HEK293T (cell line): Measurements from ENCODE around the gene ABHD11.
"Not testable (repeated sequence)": the region's sequence is repeated elsewhere in the genome, so short reads cannot be mapped to it uniquely, and the experiment has no call there.

Source experiments
- CTCF ChIA-PET: fragments of 350-600 bp; formaldehyde crosslinking; extraction: SDS; loops from one replicate; lab custom pipeline; 2021; ENCODE audit warnings: antibody characterized with exemption, inconsistent platforms; lab: Yijun Ruan, JAX
- POLR2A ChIA-PET: fragments of 350-600 bp; formaldehyde crosslinking; extraction: SDS; loops from one replicate; lab custom pipeline; 2020; ENCODE audit warnings: antibody characterized with exemption, inconsistent platforms; lab: Yijun Ruan, JAX
- DNase-seq: peaks from one replicate; pipeline ENCODE4 v3.0.0; 2012; ENCODE audit warnings: mixed read lengths; ENCODE audit errors: extremely low spot score
- ARNT ChIP-seq: fragments of 450-650 bp; IDR thresholded peaks from 2 replicates; pipeline ENCODE4 v1.6.1; 2017; ENCODE audit warnings: mild to moderate bottlenecking
- BHLHE40 ChIP-seq: fragments of 450-650 bp; IDR thresholded peaks from 2 replicates; pipeline ENCODE4 v1.6.1; 2016; ENCODE audit warnings: mild to moderate bottlenecking, moderate library complexity, borderline replicate concordance
- CTBP1 ChIP-seq: fragments of 450-650 bp; IDR thresholded peaks from 2 replicates; pipeline ENCODE4 v1.6.1; 2016; ENCODE audit warnings: borderline replicate concordance
- ELF4 ChIP-seq: fragments of 450-650 bp; IDR thresholded peaks from 2 replicates; pipeline ENCODE4 v1.6.1; 2017; ENCODE audit warnings: antibody characterized with exemption
- FOXA1 ChIP-seq: fragments of 450-650 bp; IDR thresholded peaks from 2 replicates; pipeline ENCODE4 v1.6.1; 2016; ENCODE audit warnings: mild to moderate bottlenecking
- FOXK2 ChIP-seq: fragments of 450-650 bp; IDR thresholded peaks from 2 replicates; pipeline ENCODE4 v1.6.1; 2016; ENCODE audit warnings: mild to moderate bottlenecking
- FOXM1 ChIP-seq: fragments of 450-650 bp; IDR thresholded peaks from 2 replicates; pipeline ENCODE4 v1.6.1; 2017; ENCODE audit warnings: mild to moderate bottlenecking, borderline replicate concordance
- HDGF ChIP-seq: fragments of 450-650 bp; IDR thresholded peaks from 2 replicates; pipeline ENCODE4 v1.6.1; 2017; ENCODE audit warnings: antibody characterized with exemption, borderline replicate concordance
- L3MBTL2 ChIP-seq: fragments of 450-650 bp; conservative IDR thresholded peaks from 2 replicates; pipeline ENCODE4 v1.6.1; 2016; ENCODE audit warnings: mild to moderate bottlenecking
- LEF1 ChIP-seq: fragments of 450-650 bp; IDR thresholded peaks from 2 replicates; pipeline ENCODE4 v1.6.1; 2017; ENCODE audit warnings: mild to moderate bottlenecking, borderline replicate concordance
- NFRKB ChIP-seq: fragments of 450-650 bp; IDR thresholded peaks from 2 replicates; pipeline ENCODE4 v1.6.1; 2016; ENCODE audit warnings: mild to moderate bottlenecking, moderate library complexity
- PKNOX1 ChIP-seq: fragments of 450-650 bp; IDR thresholded peaks from 2 replicates; pipeline ENCODE4 v1.6.1; 2016
- SP1 ChIP-seq: fragments of 450-650 bp; IDR thresholded peaks from 2 replicates; pipeline ENCODE4 v1.6.1; 2017
- SUZ12 ChIP-seq: fragments of 450-650 bp; IDR thresholded peaks from 2 replicates; pipeline ENCODE4 v1.6.1; 2016; ENCODE audit warnings: mild to moderate bottlenecking
- TARDBP ChIP-seq: fragments of 450-650 bp; IDR thresholded peaks from 2 replicates; pipeline ENCODE4 v1.6.1; 2016
- ZNF384 ChIP-seq: fragments of 450-650 bp; IDR thresholded peaks from 2 replicates; pipeline ENCODE4 v1.6.1; 2016

The ABHD11 gene

GRCh38 chr7:73715648-73716317 lies 22.8 kb downstream of the ABHD11 start:
- POLR2A ChIA-PET = interaction anchor here (0.9 to 1.2 kb wide), 4 partner anchors 18 to 138 kb away, joined by 3 to 4 read pairs (median 4); partner anchors contain the start of genes ABHD11 and MLXIPL
- CTCF ChIA-PET = interaction anchor here (0.9 to 1.1 kb wide), 3 partner anchors 10 to 15 kb away, joined by 3 to 4 read pairs (median 3); no protein-coding TSS in a partner anchor
- DNase-seq = peak; percentile 64
- TF ChIP-seq TARDBP (no peak), ZNF384 (no peak), L3MBTL2 (no peak), BHLHE40 (no peak)

GRCh38 chr7:73713319-73713718 lies 25.3 kb downstream of the ABHD11 start:
- CTCF ChIA-PET = interaction anchor here (0.6 to 1.1 kb wide), 2 partner anchors 15 to 21 kb away, joined by 3 to 5 read pairs; no protein-coding TSS in a partner anchor
- POLR2A ChIA-PET, DNase-seq: not testable (repeated sequence)

GRCh38 chr7:73712773-73713172 lies 25.8 kb downstream of the ABHD11 start:
- CTCF ChIA-PET = no interaction called here
- POLR2A ChIA-PET = no interaction called here
- no peak for DNase-seq
- no peak for TF ChIP-seq CTBP1
- no peak for TF ChIP-seq L3MBTL2
- no peak for TF ChIP-seq FOXK2
- no peak for TF ChIP-seq ELF4
- TF ChIP-seq SUZ12 = no peak
- no peak for TF ChIP-seq FOXM1
- no peak for TF ChIP-seq ARNT
- TF ChIP-seq ZNF384 = no peak
- no peak for TF ChIP-seq FOXA1
- TF ChIP-seq HDGF = no peak
- no peak for TF ChIP-seq TARDBP

GRCh38 chr7:73708961-73709549 lies 29.5 kb downstream of the ABHD11 start:
- TF ChIP-seq FOXM1 (no peak), BHLHE40 (no peak), LEF1 (no peak), TARDBP (no peak), FOXK2 (no peak), ELF4 (no peak), ZNF384 (no peak), CTBP1 (no peak), L3MBTL2 (no peak), ARNT (no peak), HDGF (no peak), NFRKB (no peak), SP1 (no peak), PKNOX1 (no peak)
- ChIA-PET POLR2A (no interaction called here), CTCF (no interaction called here)
- no peak for DNase-seq

- POLR2A ChIA-PET = no interaction called here
- DNase-seq = no peak
- TF ChIP-seq L3MBTL2 = no peak
- no peak for TF ChIP-seq LEF1
- TF ChIP-seq BHLHE40 = no peak
- TF ChIP-seq NFRKB = no peak
- TF ChIP-seq HDGF = no peak
- CTCF ChIA-PET = no interaction called here
These were observed 31.5 kb downstream of the ABHD11 start for GRCh38 chr7:73707045-73707631.

GRCh38 chr7:73706126-73707044 lies 32.2 kb downstream of the ABHD11 start:
- DNase-seq = no peak
- TF ChIP-seq ELF4 (no peak), LEF1 (no peak), BHLHE40 (no peak), L3MBTL2 (no peak), FOXK2 (no peak), SUZ12 (no peak), ARNT (no peak)
- ChIA-PET POLR2A (interaction anchor here (0.8 to 1.2 kb wide), 2 partner anchors 14 to 19 kb away, joined by 3 to 4 read pairs; partner anchors contain the start of gene STX1A), CTCF (interaction anchor here (1.0 kb wide), 1 partner anchor 8 kb away, joined by 4 read pairs; no protein-coding TSS in a partner anchor)

- CTCF ChIA-PET = interaction anchor here (1.0 kb wide), 1 partner anchor 9 kb away, joined by 4 read pairs; no protein-coding TSS in a partner anchor
- POLR2A ChIA-PET = interaction anchor here (0.8 to 1.2 kb wide), 2 partner anchors 15 to 20 kb away, joined by 3 to 4 read pairs; partner anchors contain the start of gene STX1A
- TF ChIP-seq SP1 = no peak
- no peak for TF ChIP-seq L3MBTL2
- no peak for TF ChIP-seq SUZ12
- no peak for TF ChIP-seq BHLHE40
- no peak for TF ChIP-seq ARNT
- TF ChIP-seq FOXA1 = no peak
- no peak for TF ChIP-seq ELF4
- TF ChIP-seq TARDBP = no peak
These were observed 33.1 kb downstream of the ABHD11 start for GRCh38 chr7:73705551-73705920.

More at GRCh38 chr7:73705551-73705920, 33.1 kb downstream of the ABHD11 start:
- no peak for DNase-seq
